HepG2 (cell line): ENCODE data around the gene STX7. TPM values are rescaled to one million over a fixed set of nuclear protein-coding genes. Genes with fewer than 3 reads are reported as not detected.

Experiments
- ARID5B ChIP-seq: IDR thresholded peaks from 2 replicates; pipeline ENCODE4 v1.4.0; 2020; ENCODE audit warnings: mild to moderate bottlenecking, missing genetic modification reagents
- FOXA3 ChIP-seq: IDR thresholded peaks from 2 replicates; pipeline ENCODE4 v1.6.1; 2016; ENCODE audit warnings: missing genetic modification reagents, missing compliant biosample characterization
- HIVEP1 ChIP-seq: sonication (generic); formaldehyde crosslinking; IDR thresholded peaks from 2 replicates; pipeline ENCODE4 v1.4.0; 2020; ENCODE audit warnings: mild to moderate bottlenecking, missing genetic modification reagents
- SOX6 ChIP-seq, 2 experiments: fragments of 450-650 bp in 1 of 2; sonication (generic) in 1 of 2; formaldehyde crosslinking in 1 of 2; IDR thresholded peaks; 2 replicates each; pipeline versions ENCODE4 v1.4.0 to v1.6.1; 2017 to 2020; ENCODE audit warnings: antibody characterized with exemption in 1 of 2, mild to moderate bottlenecking in 1 of 2, missing genetic modification reagents in 1 of 2
- ZNF318 ChIP-seq: sonication (generic); formaldehyde crosslinking; IDR thresholded peaks from 2 replicates; pipeline ENCODE4 v1.4.0; 2020; ENCODE audit warnings: mild to moderate bottlenecking, missing genetic modification reagents
- ZNF687 ChIP-seq: sonication (generic); formaldehyde crosslinking; IDR thresholded peaks from 2 replicates; pipeline ENCODE4 v1.5.1; 2020; ENCODE audit warnings: mild to moderate bottlenecking, missing genetic modification reagents, moderate library complexity
- ZNF704 ChIP-seq: sonication (generic); formaldehyde crosslinking; IDR thresholded peaks from 2 replicates; pipeline ENCODE4 v1.8.1; 2023; ENCODE audit warnings: mild to moderate bottlenecking, inconsistent platforms, moderate library complexity, missing genetic modification reagents, borderline replicate concordance
- ZNF749 ChIP-seq: sonication (generic); formaldehyde crosslinking; IDR thresholded peaks from 2 replicates; pipeline ENCODE4 v1.8.0; 2022; ENCODE audit warnings: mild to moderate bottlenecking, missing genetic modification reagents, moderate library complexity, borderline replicate concordance
- polyA plus RNA-seq, 8 experiments: library from polyadenylated mRNA; depleted of rRNA in 3 of 8; stranded (reverse) in 7 of 8; unstranded in 1 of 8; fragments of >200 nt; fragmentation: Illumina TruSeq in 4 of 8; extraction: Trizol in 4 of 8; gene quantifications; 2 replicates each; pipeline versions ENCODE4 v1.2.1 to v1.2.3, GENCODE V29; 2011 to 2016; ENCODE audit warnings: low read depth in 4 of 8, missing spikeins in 1 of 8, mixed read lengths in 1 of 8; ENCODE audit not compliant: insufficient read depth in 1 of 8
- total RNA-seq, 5 experiments: library from RNA; depleted of rRNA; stranded (reverse); fragments of >200 nt; fragmentation: Illumina TruSeq; extraction: Trizol; gene quantifications; 2 replicates each; pipeline ENCODE4 v1.2.3, GENCODE V29; 2016; ENCODE audit warnings: low read depth in 1 of 5

Gene STX7
- total and polyA plus RNA-seq, 2 of the 13 experiments (the other 11 are each of a cell fraction or from before 2014, with no cell fraction given), result 28.0 to 34.7 TPM

- no peak for TF ChIP-seq ZNF318 (CRISPR knock-in tag)
- TF ChIP-seq ZNF687 (CRISPR knock-in tag), result no peak
- TF ChIP-seq SOX6 (IDR thresholded peaks at IDR 0.05), result no peak
- TF ChIP-seq SOX6 (CRISPR knock-in tag; IDR thresholded peaks at IDR 0.05), result no peak
- TF ChIP-seq ZNF704, result no peak
- TF ChIP-seq HIVEP1, result no peak
- peak; percentile 43; the same call in 1 of the 2 replicates for TF ChIP-seq ARID5B
- no peak for TF ChIP-seq ZNF749 (CRISPR knock-in tag)
- peak; percentile 70 for TF ChIP-seq FOXA3
These were observed 1.1 kb upstream of the STX7 start (continued) for GRCh38 chr6:132513831-132514545.
